Colonic mucosa (tissue), 4 donors: ENCODE measurements around the gene FERMT3. TPM values are rescaled to one million over a fixed set of nuclear protein-coding genes. Genes with fewer than 3 reads are reported as not detected.

Experiments used
- DNase-seq: peaks from one replicate; pipeline ENCODE4 v3.0.0-alpha.2; 2020
- H3K27ac ChIP-seq: fragments of 200-600 bp; one replicate; pipeline ENCODE4 v1.8.0; 2021
- H3K27me3 ChIP-seq: fragments of 200-600 bp; one replicate; pipeline ENCODE4 v1.8.0; 2021
- H3K36me3 ChIP-seq: fragments of 200-600 bp; one replicate; pipeline ENCODE4 v1.8.0; 2021
- H3K4me1 ChIP-seq: fragments of 200-600 bp; one replicate; pipeline ENCODE4 v1.8.0; 2021; ENCODE audit warnings: mild to moderate bottlenecking
- H3K4me3 ChIP-seq: fragments of 200-600 bp; one replicate; pipeline ENCODE4 v1.8.0; 2021
- H3K9ac ChIP-seq, 2 donors: one replicate each; pipeline ENCODE4 v1.7.0; 2013; ENCODE audit warnings: control low read depth in 2 of 2, low read depth in 2 of 2, low read length in 2 of 2
- H3K9me3 ChIP-seq: fragments of 200-600 bp; one replicate; pipeline ENCODE4 v1.8.0; 2021
- intact Hi-C: fragments of 100-400 bp; cut with DNase I; formaldehyde crosslinking; loops from one replicate; pipeline ENCODE4 v1.14.1; 2022
- total RNA-seq, 2 donors: library from RNA; stranded (reverse); fragmentation: NEBNext Ultra II Directional in 1 of 2; extraction: Animal tissue kit (Norgen Biotek cat#: 25700) in 1 of 2; gene quantifications; one replicate each; pipeline ENCODE4 v1.2.1, GENCODE V29; 2021
- TF ChIP-seq, protein P1 (sequence below): fragments of 200-600 bp; IDR thresholded peaks from one replicate; pipeline ENCODE4 v1.8.0; 2022; ENCODE audit warnings: antibody characterized with exemption, mild to moderate bottlenecking
- donor health status: healthy.
- donor health status: DM: no; HTN: no; CAD: no.
- donor health status: DM: no; HTN: no; CAD: no.

The FERMT3 gene
- total RNA-seq, 2 donors from 2014 or later = 10.9 to 16.6 TPM

DNA sequence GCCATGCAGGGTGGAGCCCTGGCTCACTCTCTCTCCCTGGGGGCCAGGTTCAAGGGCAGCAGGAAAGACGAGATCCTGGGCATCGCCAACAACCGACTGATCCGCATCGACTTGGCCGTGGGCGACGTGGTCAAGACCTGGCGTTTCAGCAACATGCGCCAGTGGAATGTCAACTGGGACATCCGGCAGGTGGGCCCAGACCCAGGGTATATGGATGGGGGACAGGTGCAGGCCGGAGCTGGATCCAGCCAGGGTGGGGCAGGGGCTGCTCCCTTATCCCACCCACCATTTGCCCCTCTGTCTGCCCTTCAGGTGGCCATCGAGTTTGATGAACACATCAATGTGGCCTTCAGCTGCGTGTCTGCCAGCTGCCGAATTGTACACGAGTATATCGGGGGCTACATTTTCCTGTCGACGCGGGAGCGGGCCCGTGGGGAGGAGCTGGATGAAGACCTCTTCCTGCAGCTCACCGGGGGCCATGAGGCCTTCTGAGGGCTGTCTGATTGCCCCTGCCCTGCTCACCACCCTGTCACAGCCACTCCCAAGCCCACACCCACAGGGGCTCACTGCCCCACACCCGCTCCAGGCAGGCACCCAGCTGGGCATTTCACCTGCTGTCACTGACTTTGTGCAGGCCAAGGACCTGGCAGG, 16.6 kb downstream of the FERMT3 start:
- DNase-seq = peak; percentile 40
- peak overlapping the region in 1 of 2 donors; percentile 34 for H3K9ac ChIP-seq
- no peaks in the 10 kb centered on the region for H3K27me3 ChIP-seq
- intact Hi-C loops = no loop called here
- no peaks in the 10 kb centered on the region for H3K9me3 ChIP-seq
- H3K27ac ChIP-seq = no peak overlapping the region
- H3K4me3 ChIP-seq = no peak overlapping the region
- H3K36me3 ChIP-seq = no peaks in the 10 kb centered on the region
- peaks cover 15% of the 10 kb centered on the region for H3K4me1 ChIP-seq
- TF ChIP-seq, protein P1, sequence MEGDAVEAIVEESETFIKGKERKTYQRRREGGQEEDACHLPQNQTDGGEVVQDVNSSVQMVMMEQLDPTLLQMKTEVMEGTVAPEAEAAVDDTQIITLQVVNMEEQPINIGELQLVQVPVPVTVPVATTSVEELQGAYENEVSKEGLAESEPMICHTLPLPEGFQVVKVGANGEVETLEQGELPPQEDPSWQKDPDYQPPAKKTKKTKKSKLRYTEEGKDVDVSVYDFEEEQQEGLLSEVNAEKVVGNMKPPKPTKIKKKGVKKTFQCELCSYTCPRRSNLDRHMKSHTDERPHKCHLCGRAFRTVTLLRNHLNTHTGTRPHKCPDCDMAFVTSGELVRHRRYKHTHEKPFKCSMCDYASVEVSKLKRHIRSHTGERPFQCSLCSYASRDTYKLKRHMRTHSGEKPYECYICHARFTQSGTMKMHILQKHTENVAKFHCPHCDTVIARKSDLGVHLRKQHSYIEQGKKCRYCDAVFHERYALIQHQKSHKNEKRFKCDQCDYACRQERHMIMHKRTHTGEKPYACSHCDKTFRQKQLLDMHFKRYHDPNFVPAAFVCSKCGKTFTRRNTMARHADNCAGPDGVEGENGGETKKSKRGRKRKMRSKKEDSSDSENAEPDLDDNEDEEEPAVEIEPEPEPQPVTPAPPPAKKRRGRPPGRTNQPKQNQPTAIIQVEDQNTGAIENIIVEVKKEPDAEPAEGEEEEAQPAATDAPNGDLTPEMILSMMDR = no peak

DNA sequence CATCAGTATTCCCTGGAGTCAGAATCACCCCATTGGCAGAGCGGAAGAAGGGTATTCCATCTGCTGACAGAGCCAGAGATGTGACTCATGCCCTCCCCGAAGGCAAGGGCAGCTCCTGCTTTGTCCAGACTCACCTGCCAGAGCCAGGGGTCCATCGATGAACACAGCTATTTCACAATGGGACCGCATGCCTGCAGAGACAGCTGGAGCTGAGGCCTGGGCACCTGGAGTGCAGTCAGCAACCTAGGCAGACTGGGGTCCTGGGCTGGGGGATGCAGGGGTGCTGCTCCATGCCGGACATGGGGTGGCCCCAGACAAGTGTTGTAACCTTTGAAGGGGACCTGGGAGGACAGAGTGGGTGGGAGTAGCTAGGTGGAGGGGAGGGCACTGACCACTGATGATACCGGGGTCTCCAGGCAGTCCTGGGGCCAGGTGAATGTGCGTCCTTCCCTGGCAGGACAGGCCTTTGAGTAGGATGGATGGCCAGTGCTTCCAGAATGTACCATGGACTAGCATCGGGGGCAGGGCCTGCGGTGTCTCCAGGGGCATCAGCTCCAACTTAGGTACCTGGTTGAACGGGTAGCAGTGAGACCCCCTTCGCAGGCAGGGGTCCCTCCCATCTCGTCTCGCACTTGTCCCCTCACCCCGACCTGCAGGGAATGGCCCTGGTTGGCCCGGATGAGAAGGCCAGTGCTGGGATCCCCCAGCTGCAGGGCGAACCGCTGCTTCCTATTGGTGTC, 17.8 kb downstream of the FERMT3 start:
- no peak for DNase-seq
- no peaks in the 10 kb centered on the region for H3K36me3 ChIP-seq
- H3K9me3 ChIP-seq = no peaks in the 10 kb centered on the region
- H3K27ac ChIP-seq = no peak overlapping the region
- H3K4me1 ChIP-seq = peaks cover 16% of the 10 kb centered on the region
- no peak overlapping the region for H3K4me3 ChIP-seq
- TF ChIP-seq, protein P1 = no peak
- no peaks in the 10 kb centered on the region for H3K27me3 ChIP-seq
- intact Hi-C loops = no loop called here
- peak overlapping the region in 1 of 2 donors; percentile 28 for H3K9ac ChIP-seq

DNA sequence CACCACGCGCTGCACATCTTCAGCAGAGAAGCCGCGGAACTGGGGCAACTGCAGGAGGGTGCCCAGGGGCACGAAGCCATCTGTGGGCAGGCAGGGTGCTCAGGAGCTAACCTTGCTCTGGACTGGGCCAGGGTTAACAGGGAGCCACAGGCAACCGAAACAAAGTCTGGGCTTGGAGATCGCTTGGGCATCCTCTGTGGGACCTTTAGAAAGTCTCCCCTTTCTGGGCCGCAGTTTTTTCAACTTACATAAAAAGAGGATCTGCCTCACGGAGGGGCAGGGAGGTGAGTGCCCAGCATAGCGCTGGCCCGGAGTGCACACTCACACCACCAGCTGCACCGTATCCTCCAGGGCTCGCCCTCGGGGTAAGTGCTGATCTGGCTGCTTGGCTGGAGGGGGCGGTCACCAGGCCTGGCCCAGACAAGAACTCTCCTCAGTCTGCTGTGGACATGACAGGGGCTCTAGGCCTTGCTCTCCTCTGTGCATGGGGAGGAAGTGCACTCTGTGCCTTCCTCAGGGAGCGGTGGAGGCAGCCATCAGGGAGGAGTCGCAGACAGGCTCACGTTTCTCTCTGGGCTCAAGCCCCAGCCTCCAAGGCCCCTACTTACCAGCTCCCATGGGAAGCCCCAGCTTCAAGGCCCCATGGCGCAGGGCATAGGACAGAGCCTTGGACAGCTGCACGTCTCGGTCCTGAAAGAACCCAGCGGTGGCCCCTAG, 18.5 kb downstream of the FERMT3 start:
- intact Hi-C loops = no loop called here
- H3K9ac ChIP-seq = peak overlapping the region; percentile 97 to 99
- H3K36me3 ChIP-seq = no peaks in the 10 kb centered on the region
- TF ChIP-seq, protein P1 = no peak
- no peak for DNase-seq
- H3K9me3 ChIP-seq = no peaks in the 10 kb centered on the region
- H3K4me1 ChIP-seq = peaks cover 21% of the 10 kb centered on the region
- peak overlapping the region; percentile 83 for H3K27ac ChIP-seq
- no peaks in the 10 kb centered on the region for H3K27me3 ChIP-seq
- H3K4me3 ChIP-seq = peak overlapping the region; percentile 60

DNA sequence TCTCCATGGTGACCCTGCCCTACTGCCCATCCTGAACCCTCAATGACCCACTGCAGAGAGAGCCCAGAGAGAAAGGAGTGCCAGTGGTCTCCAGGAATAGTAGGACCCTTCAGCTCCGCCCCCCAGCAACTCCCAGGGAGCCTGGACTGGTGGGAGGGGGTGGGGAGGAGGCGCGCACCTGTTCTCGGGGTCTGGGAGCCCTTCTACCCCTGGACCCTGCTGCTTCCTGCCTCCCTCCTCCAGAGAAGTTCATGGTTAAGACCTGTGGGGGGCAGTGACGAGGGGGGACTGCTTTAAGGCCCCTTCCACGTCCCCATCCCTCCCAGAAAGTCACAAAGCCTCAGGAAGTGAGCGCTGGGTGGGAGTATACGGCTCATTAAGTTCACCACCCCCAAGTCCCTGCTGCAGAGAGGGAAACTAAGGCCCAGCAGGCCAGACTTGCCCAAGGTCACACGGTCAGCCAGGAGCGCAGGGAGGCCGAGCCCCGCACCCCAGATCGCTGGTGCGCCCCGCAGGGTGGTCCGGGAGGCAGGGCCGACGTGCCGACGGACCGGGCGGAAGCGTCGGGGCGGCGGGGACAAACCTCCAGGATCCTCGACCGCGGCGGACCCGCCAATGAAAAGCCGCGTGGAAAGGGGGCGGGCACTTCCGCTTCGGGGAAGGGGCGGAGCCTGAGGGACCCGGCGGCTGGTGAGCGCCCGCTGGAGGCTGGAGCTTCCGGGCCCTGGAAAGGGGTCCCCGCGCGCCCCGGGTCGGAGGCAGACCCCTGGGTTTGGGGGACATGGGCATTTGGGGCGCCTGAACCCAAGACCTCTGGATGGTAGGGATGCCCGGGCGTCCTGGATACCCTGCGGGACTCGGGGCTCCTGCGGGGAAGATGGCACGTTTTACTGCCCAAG, 19.3 kb downstream of the FERMT3 start, which contains the start of the genes NUDT22 and TRPT1:
Gene NUDT22 (plus strand): TSS at position 667 of the 899 bp plus-strand sequence. CDS start 379 bp downstream, outside the sequence.
Gene TRPT1 (minus strand): TSS at position 579 of the 899 bp plus-strand sequence. CDS start 326 bp downstream, at position 253.
- Histone ChIP-seq H3K9me3 (no peaks in the 10 kb centered on the region), H3K27me3 (no peaks in the 10 kb centered on the region), H3K4me3 (peak within 1 kb of the TSS; percentile 60), H3K27ac (peak within 1 kb of the TSS; percentile 83), H3K4me1 (peaks cover 21% of the 10 kb centered on the region), H3K9ac (peak within 1 kb of the TSS; percentile 97 to 99), H3K36me3 (no peaks in the 10 kb centered on the region)
- intact Hi-C loops = no loop called here
- peak; percentile 96 for DNase-seq
- TF ChIP-seq, protein P1 = no peak
